Measurements from ENCODE around the gene UMOD.

DNA sequence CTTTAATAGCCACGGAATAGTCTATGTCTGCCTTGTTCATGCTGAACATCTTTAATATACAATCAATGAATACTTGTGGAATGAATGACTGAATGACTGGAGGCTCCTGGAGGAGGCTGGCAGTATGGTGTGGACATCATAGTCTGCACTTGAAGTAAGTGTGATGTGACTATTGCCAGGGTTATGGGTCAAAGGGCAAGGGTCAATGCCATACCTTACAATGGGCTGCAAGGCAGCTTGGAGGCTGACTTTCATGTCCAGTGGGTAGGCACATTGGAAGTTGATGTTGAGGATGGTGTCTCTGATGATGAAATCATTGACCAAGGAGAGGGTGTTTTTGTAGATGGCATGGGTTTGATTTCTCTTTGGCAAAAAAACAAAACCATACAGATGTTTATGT lies 33.1 kb downstream of the UMOD start:
- TF ChIP-seq, protein P1, sequence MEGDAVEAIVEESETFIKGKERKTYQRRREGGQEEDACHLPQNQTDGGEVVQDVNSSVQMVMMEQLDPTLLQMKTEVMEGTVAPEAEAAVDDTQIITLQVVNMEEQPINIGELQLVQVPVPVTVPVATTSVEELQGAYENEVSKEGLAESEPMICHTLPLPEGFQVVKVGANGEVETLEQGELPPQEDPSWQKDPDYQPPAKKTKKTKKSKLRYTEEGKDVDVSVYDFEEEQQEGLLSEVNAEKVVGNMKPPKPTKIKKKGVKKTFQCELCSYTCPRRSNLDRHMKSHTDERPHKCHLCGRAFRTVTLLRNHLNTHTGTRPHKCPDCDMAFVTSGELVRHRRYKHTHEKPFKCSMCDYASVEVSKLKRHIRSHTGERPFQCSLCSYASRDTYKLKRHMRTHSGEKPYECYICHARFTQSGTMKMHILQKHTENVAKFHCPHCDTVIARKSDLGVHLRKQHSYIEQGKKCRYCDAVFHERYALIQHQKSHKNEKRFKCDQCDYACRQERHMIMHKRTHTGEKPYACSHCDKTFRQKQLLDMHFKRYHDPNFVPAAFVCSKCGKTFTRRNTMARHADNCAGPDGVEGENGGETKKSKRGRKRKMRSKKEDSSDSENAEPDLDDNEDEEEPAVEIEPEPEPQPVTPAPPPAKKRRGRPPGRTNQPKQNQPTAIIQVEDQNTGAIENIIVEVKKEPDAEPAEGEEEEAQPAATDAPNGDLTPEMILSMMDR (IDR thresholded peaks at IDR 0.05; ENCODE audit: insufficient read depth, low read length): no peak
- TF ChIP-seq POLR2AphosphoS5 (IDR thresholded peaks at IDR 0.05; ENCODE audit: low read depth) (no peak), SPI1 (IDR thresholded peaks at IDR 0.05; ENCODE audit: borderline replicate concordance, low read depth) (no peak), GABPA (IDR thresholded peaks at IDR 0.05; ENCODE audit: low read depth) (no peak)
- TF ChIP-seq, protein P2, sequence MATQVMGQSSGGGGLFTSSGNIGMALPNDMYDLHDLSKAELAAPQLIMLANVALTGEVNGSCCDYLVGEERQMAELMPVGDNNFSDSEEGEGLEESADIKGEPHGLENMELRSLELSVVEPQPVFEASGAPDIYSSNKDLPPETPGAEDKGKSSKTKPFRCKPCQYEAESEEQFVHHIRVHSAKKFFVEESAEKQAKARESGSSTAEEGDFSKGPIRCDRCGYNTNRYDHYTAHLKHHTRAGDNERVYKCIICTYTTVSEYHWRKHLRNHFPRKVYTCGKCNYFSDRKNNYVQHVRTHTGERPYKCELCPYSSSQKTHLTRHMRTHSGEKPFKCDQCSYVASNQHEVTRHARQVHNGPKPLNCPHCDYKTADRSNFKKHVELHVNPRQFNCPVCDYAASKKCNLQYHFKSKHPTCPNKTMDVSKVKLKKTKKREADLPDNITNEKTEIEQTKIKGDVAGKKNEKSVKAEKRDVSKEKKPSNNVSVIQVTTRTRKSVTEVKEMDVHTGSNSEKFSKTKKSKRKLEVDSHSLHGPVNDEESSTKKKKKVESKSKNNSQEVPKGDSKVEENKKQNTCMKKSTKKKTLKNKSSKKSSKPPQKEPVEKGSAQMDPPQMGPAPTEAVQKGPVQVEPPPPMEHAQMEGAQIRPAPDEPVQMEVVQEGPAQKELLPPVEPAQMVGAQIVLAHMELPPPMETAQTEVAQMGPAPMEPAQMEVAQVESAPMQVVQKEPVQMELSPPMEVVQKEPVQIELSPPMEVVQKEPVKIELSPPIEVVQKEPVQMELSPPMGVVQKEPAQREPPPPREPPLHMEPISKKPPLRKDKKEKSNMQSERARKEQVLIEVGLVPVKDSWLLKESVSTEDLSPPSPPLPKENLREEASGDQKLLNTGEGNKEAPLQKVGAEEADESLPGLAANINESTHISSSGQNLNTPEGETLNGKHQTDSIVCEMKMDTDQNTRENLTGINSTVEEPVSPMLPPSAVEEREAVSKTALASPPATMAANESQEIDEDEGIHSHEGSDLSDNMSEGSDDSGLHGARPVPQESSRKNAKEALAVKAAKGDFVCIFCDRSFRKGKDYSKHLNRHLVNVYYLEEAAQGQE (IDR thresholded peaks at IDR 0.05; ENCODE audit: insufficient replicate concordance, low read depth): no peak

Measured in HL-60 (cell line).